Neuronal stem cell (in vitro differentiated cells): ENCODE measurements around the gene KLHL25.

ENCODE experiments used
- DNase-seq: peaks from one replicate; pipeline ENCODE4 v3.0.0-alpha.2; 2013; ENCODE audit warnings: low spot score
- H2AFZ ChIP-seq: one replicate; pipeline ENCODE4 v1.6.1; 2013; ENCODE audit warnings: mild to moderate bottlenecking, low read length, inconsistent platforms
- H2AK5ac ChIP-seq: 2 replicates; pipeline ENCODE4 v1.6.1; 2013; ENCODE audit warnings: low read depth, mild to moderate bottlenecking, inconsistent platforms, low read length, moderate library complexity, mixed read lengths
- H2BK120ac ChIP-seq: 2 replicates; pipeline ENCODE4 v1.6.1; 2013; ENCODE audit warnings: low read depth, mild to moderate bottlenecking, inconsistent platforms, low read length, moderate library complexity, mixed read lengths
- H2BK12ac ChIP-seq: one replicate; pipeline ENCODE4 v1.6.1; 2013; ENCODE audit warnings: low read length, inconsistent platforms
- H2BK15ac ChIP-seq: 2 replicates; pipeline ENCODE4 v1.6.1; 2013; ENCODE audit warnings: mild to moderate bottlenecking, low read length, inconsistent platforms, mixed read lengths
- H2BK5ac ChIP-seq: one replicate; pipeline ENCODE4 v1.6.1; 2013; ENCODE audit warnings: inconsistent platforms, mild to moderate bottlenecking, low read length, moderate library complexity
- H3K14ac ChIP-seq: one replicate; pipeline ENCODE4 v1.6.1; 2013; ENCODE audit warnings: low read length, inconsistent platforms
- H3K18ac ChIP-seq: 2 replicates; pipeline ENCODE4 v1.6.1; 2013; ENCODE audit warnings: low read length, inconsistent platforms
- H3K23ac ChIP-seq: 2 replicates; pipeline ENCODE4 v1.6.1; 2013; ENCODE audit warnings: low read depth, mild to moderate bottlenecking, mixed read lengths, low read length, inconsistent platforms; ENCODE audit not compliant: poor library complexity
- H3K27ac ChIP-seq: replicated peaks from 3 replicates; pipeline ENCODE4 v1.5.1; 2013; ENCODE audit warnings: low read length, inconsistent platforms
- H3K27me3 ChIP-seq, 3 experiments: 2 replicates each; pipeline ENCODE4 v1.6.1; 2013; ENCODE audit warnings: low read length in 3 of 3, mild to moderate bottlenecking in 2 of 3, inconsistent platforms in 1 of 3, low read depth in 1 of 3, mixed read lengths in 1 of 3, moderate library complexity in 1 of 3; ENCODE audit not compliant: control insufficient read depth in 3 of 3, insufficient read depth in 3 of 3
- H3K36me3 ChIP-seq, 2 donors: replicated peaks in 1 of 2; 2 replicates each; pipeline ENCODE4 v1.6.1; 2013; ENCODE audit warnings: low read length in 2 of 2; ENCODE audit not compliant: control insufficient read depth in 2 of 2, insufficient read depth in 2 of 2
- H3K4ac ChIP-seq: 2 replicates; pipeline ENCODE4 v1.6.1; 2013; ENCODE audit warnings: inconsistent platforms, mild to moderate bottlenecking, low read length, moderate library complexity
- H3K4me1 ChIP-seq, 2 donors: 1 replicate in 1 of 2; 2 replicates in 1 of 2; pipeline ENCODE4 v1.6.1; 2013; ENCODE audit warnings: low read length in 2 of 2, low read depth in 1 of 2; ENCODE audit not compliant: control insufficient read depth in 2 of 2, insufficient read depth in 1 of 2
- H3K4me2 ChIP-seq: one replicate; pipeline ENCODE4 v1.6.1; 2013; ENCODE audit warnings: mild to moderate bottlenecking, low read length, inconsistent platforms; ENCODE audit not compliant: insufficient read depth, poor library complexity, severe bottlenecking
- H3K4me3 ChIP-seq, 2 donors: 2 replicates each; pipeline ENCODE4 v1.5.1; 2013; ENCODE audit warnings: low read length in 2 of 2, mild to moderate bottlenecking in 2 of 2, inconsistent platforms in 1 of 2, moderate library complexity in 1 of 2
- H3K79me1 ChIP-seq: one replicate; pipeline ENCODE4 v1.6.1; 2013; ENCODE audit warnings: low read depth, mild to moderate bottlenecking, inconsistent platforms, low read length, moderate library complexity
- H3K9ac ChIP-seq: one replicate; pipeline ENCODE4 v1.6.1; 2013; ENCODE audit warnings: mild to moderate bottlenecking, low read depth, low read length, inconsistent platforms; ENCODE audit not compliant: poor library complexity
- H3K9me3 ChIP-seq, 2 donors: replicated peaks in 1 of 2; 2 replicates each; pipeline versions ENCODE3 to v1.6.1; 2013; ENCODE audit warnings: low read length in 2 of 2, mild to moderate bottlenecking in 2 of 2, inconsistent platforms in 1 of 2, low read depth in 1 of 2, mixed read lengths in 1 of 2, moderate library complexity in 1 of 2; ENCODE audit not compliant: control insufficient read depth in 2 of 2, insufficient read depth in 1 of 2
- H4K8ac ChIP-seq: one replicate; pipeline ENCODE4 v1.6.1; 2013; ENCODE audit warnings: low read depth, mild to moderate bottlenecking, inconsistent platforms, low read length, moderate library complexity
- H4K91ac ChIP-seq: one replicate; pipeline ENCODE4 v1.6.1; 2013; ENCODE audit warnings: low read length, low read depth, mild to moderate bottlenecking, inconsistent platforms; ENCODE audit not compliant: poor library complexity
- WGBS, 2 donors: extraction: QIAGEN DNeasy Blood & Tissue Kit; methylation state at CpG; one replicate each; pipeline ENCODE4 v1.1.7; 2013; ENCODE audit warnings: missing lambda C conversion rate in 2 of 2, mixed read lengths in 1 of 2; ENCODE audit not compliant: insufficient read length in 2 of 2, insufficient replicate concordance in 1 of 2; ENCODE audit errors: extremely low coverage in 2 of 2; 5-methylcytosine and 5-hydroxymethylcytosine counted together

The KLHL25 gene

DNA sequence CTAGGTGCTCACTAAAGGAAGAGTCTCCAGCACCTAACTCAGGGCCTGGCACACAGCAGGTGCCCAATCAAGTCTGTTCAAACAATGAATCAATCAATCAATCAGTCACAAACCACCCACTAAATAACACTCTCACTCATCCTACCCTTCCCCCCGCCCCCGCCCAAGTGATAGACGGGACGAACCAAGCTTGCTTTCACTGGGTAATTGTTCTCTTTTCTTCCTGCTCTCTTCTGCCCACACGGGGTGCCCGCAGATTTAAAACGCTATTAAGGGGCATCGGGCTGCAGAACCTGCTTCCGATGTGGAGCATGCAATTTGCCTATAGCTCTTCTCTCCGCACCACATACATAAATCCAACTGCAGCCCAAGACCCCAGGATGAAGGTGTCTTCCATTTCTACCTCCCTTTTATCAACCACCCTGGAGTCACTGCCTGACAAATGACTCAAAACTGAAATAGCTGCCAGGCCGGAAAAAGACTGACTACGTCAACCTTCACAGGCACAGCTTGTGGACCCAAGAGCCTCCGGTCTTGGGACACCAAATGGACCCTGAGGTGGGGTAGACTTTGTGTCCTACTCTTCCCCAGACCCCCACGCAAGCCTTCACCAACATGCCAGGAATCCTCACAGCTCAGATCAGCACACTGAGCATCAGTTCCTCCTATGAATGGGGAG, 1.7 kb downstream of the KLHL25 start:
- Histone ChIP-seq H4K8ac (no peak overlapping the region), H2BK5ac (no peak overlapping the region), H3K27ac (no peak overlapping the region), H3K9me3 (peaks cover 0 to 9% of the 10 kb centered on the region in 2 donors), H3K9ac (no peak overlapping the region), H3K14ac (no peak overlapping the region), H3K36me3 (peaks cover 0 to 24% of the 10 kb centered on the region in 2 donors), H3K23ac (no peak overlapping the region), H3K4me2 (peak overlapping the region; percentile 90), H4K91ac (no peak overlapping the region), H2BK120ac (no peak overlapping the region), H3K4me3 (peak overlapping the region; percentile 87 to 99), H2AFZ (no peak overlapping the region), H2AK5ac (no peak overlapping the region), H2BK15ac (no peak overlapping the region), H3K4me1 (peaks cover 15 to 24% of the 10 kb centered on the region in 2 donors), H3K18ac (no peak overlapping the region), H3K4ac (no peak overlapping the region), H2BK12ac (no peak overlapping the region), H3K27me3 (no peaks in the 10 kb centered on the region), H3K79me1 (peaks cover 11% of the 10 kb centered on the region)
- no peak for DNase-seq
- WGBS, 2 donors, result 100% methylated on average over 1 of the region's 14 CpGs; no CpG with 5 or more reads in 1 of the 2 donors

DNA sequence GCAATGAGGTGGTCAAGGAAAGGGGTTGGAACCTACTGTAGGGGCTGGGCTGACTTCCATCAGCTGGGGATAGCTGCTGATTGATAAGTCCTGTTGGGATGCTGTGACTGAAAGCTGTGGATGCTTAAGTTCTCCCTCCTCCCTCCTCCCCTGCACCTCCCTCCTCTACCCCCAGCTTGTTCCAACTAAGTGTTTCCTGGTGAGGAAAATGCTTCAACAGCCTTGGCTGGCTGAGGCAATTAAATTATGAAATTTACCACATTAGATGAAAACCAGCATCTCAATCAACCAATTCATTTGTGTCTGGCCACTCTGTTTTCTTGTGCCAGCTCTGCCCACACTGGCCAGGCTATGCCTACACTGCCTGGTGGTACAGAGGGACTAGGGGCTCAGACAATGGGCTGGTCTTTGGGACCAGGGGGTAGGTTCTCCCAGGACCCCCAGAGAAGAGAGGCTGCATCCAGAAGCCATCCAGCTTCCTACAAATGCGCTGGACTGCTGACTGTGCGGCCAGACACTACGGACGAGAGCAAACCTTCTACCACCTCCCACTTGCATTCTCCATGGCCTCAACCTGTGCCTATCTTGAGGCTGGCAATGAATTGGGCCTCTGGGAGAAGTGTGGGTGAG, 2.5 kb downstream of the KLHL25 start:
- no peak overlapping the region for H2BK12ac ChIP-seq
- no peak overlapping the region for H4K91ac ChIP-seq
- no peak overlapping the region for H3K23ac ChIP-seq
- no peak overlapping the region for H2AFZ ChIP-seq
- no peak overlapping the region for H2BK5ac ChIP-seq
- WGBS, 2 donors, result no CpG with 5 or more reads among the region's 4 CpGs
- no peak overlapping the region for H2BK15ac ChIP-seq
- no peak for DNase-seq
- peak overlapping the region in 1 of 2 donors; percentile 99 for H3K4me3 ChIP-seq
- no peak overlapping the region for H2AK5ac ChIP-seq
- no peak overlapping the region for H3K18ac ChIP-seq
- H3K79me1 ChIP-seq, result peaks cover 11% of the 10 kb centered on the region
- H3K27me3 ChIP-seq, result no peaks in the 10 kb centered on the region
- no peak overlapping the region for H3K4me2 ChIP-seq
- H3K4ac ChIP-seq, result no peak overlapping the region
- no peak overlapping the region for H2BK120ac ChIP-seq
- no peak overlapping the region for H4K8ac ChIP-seq
- no peak overlapping the region for H3K27ac ChIP-seq
- H3K9me3 ChIP-seq, result peaks cover 0 to 9% of the 10 kb centered on the region in 2 donors
- peak overlapping the region; percentile 17 for H3K9ac ChIP-seq
- H3K14ac ChIP-seq, result no peak overlapping the region
- peaks cover 15 to 25% of the 10 kb centered on the region in 2 donors for H3K4me1 ChIP-seq
- peaks cover 0 to 30% of the 10 kb centered on the region in 2 donors for H3K36me3 ChIP-seq

DNA sequence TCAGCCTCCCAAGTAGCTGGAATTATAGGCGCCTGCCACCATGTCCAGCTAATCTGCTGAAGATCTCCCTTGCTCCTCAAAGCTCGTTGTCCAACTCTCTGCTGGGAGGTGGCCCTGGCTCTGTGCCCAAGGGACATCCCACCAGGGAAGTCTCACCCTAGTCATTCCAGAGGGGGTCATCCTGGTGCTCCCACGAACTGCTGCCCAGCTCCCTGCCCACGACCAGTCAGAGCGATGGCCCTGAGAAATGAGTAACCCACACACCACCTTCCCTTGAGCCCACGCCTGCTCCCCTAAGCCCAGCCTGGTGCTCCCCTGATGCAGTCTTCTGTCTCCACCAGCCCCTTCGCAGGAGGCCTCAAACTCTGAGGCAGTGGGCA, 5.2 kb downstream of the KLHL25 start:
- Histone ChIP-seq H2BK5ac (no peak overlapping the region), H3K79me1 (peaks cover 17% of the 10 kb centered on the region), H2BK120ac (peak overlapping the region; percentile 19), H3K14ac (no peak overlapping the region), H3K27ac (no peak overlapping the region), H3K27me3 (no peaks in the 10 kb centered on the region), H4K91ac (no peak overlapping the region), H3K4me3 (no peak overlapping the region), H3K36me3 (peaks cover 0 to 40% of the 10 kb centered on the region in 2 donors), H3K4me1 (peaks cover 24 to 33% of the 10 kb centered on the region in 2 donors), H2BK15ac (no peak overlapping the region), H3K9ac (no peak overlapping the region), H3K18ac (peak overlapping the region; percentile 53), H2AK5ac (peak overlapping the region; percentile 23), H4K8ac (no peak overlapping the region), H2BK12ac (peak overlapping the region; percentile 64), H3K23ac (no peak overlapping the region), H3K4me2 (no peak overlapping the region), H3K4ac (no peak overlapping the region), H3K9me3 (peaks cover 0 to 7% of the 10 kb centered on the region in 2 donors), H2AFZ (no peak overlapping the region)
- WGBS, 2 donors, result no CpG with 5 or more reads among the region's 7 CpGs
- no peak for DNase-seq

DNA sequence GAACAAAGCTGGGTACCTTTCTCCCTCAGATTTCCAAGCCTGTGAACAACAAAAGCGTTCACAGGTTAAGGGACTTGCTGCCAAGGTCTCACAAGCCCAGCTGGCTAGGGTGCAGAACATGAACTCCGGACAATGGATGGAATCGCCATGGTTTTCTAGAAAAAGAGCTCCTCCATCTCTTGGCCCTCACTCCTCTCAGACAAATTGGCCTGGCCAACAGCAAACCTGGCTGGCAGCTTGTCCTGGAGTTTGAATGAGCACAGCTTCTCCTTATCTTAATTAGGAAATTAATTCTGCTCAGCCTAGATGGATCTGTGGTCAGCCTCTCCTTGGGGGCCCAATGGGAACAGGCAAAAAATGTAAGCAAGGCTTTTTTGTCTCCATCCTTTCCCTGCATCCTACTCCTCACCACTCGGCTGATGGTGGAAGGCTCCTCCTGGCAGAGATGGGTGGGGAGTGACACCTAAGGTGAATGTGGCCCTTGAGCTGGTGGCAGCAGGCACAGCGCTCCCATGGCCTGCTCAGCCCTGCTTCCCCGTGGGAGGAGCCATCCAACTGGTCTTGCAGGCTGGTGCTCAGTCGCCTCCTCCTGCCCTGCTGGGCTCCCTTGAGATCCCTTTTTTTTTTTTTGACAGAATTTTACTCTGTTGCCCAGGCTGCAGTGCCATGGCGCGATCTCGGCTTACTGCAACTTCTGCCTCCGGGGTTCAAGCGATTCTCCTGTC, 5.8 kb downstream of the KLHL25 start:
- H3K23ac ChIP-seq, result no peak overlapping the region
- no peaks in the 10 kb centered on the region for H3K27me3 ChIP-seq
- H3K9me3 ChIP-seq, result peaks cover 0 to 8% of the 10 kb centered on the region in 2 donors
- H3K79me1 ChIP-seq, result peaks cover 17% of the 10 kb centered on the region
- no peak overlapping the region for H2AFZ ChIP-seq
- DNase-seq, result no peak
- peaks cover 0 to 41% of the 10 kb centered on the region in 2 donors for H3K36me3 ChIP-seq
- WGBS, 2 donors, result no CpG with 5 or more reads among the region's 12 CpGs
- H2BK5ac ChIP-seq, result no peak overlapping the region
- H2BK120ac ChIP-seq, result no peak overlapping the region
- no peak overlapping the region for H2BK15ac ChIP-seq
- H3K4ac ChIP-seq, result no peak overlapping the region
- H4K91ac ChIP-seq, result no peak overlapping the region
- no peak overlapping the region for H2AK5ac ChIP-seq
- H3K4me1 ChIP-seq, result peaks cover 24 to 33% of the 10 kb centered on the region in 2 donors
- no peak overlapping the region for H4K8ac ChIP-seq
- no peak overlapping the region for H3K18ac ChIP-seq
- H3K9ac ChIP-seq, result no peak overlapping the region
- H3K27ac ChIP-seq, result no peak overlapping the region
- H3K4me3 ChIP-seq, result no peak overlapping the region
- H2BK12ac ChIP-seq, result no peak overlapping the region
- no peak overlapping the region for H3K14ac ChIP-seq
- H3K4me2 ChIP-seq, result no peak overlapping the region
